Measurements from ENCODE around the gene LASP1. TPM values are rescaled to one million over a fixed set of nuclear protein-coding genes. Genes with fewer than 3 reads are reported as not detected.
"Not testable (repeated sequence)": the region's sequence is repeated elsewhere in the genome, so short reads cannot be mapped to it uniquely, and the experiment has no call there.

LASP1 gene
- total and polyA plus RNA-seq, 2 donors (not counting 3 experiments of a cell fraction or from before 2014, with no cell fraction given) = 214 to 242 TPM

DNA sequence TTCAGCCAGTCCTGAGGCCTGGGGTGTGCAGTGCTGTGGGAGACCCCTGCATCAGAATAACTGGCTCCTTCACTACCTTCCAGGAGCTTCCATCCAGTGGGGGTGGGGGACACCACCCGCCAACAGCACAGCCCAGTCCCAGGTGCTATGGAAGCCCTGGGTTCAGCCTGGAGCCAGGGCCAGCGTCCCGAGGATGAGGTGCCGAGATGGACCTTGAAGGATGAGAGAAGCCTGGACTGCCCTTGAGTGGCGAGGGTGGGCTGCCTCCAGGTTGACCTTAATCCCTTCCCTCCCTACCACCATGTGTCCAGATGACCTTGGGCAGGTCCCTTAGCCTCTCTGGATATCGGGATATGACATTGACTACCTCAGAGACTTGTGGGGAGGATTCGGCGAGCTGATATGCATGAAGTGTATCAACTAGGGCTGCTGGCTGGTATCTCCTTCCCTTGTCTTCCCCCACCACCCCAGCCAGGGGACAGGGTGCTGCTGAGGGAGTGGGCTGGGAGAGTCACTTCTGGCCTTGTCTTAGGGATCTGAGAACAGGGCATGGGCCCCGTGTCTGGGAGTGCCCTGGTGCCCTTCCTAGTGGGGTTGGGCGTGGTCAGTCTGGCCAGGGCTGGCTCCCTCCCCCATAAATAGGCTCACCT lies 41.3 kb downstream of the LASP1 start:
- Histone ChIP-seq H3K4me2 (ENCODE audit: insufficient read depth, low read length) (no peak overlapping the region), H3K4me3 (replicated peaks in 1 of 3; ENCODE audit: insufficient read depth in 1 of 3, low read depth in 1 of 3, low read length in 3 of 3) (no peak overlapping the region), H3K27me3 (ENCODE audit: control insufficient read depth in 2 of 2, insufficient read depth in 2 of 2, low read length in 2 of 2) (no peaks in the 10 kb centered on the region), H3K79me2 (ENCODE audit: control insufficient read depth, insufficient read depth, low read length) (peaks cover 30% of the 10 kb centered on the region), H3K27ac (ENCODE audit: insufficient read depth, low read depth, low read length) (no peak overlapping the region), H3K36me3 (ENCODE audit: control insufficient read depth in 2 of 2, extremely low read depth in 1 of 2, insufficient read depth in 2 of 2, low read length in 2 of 2) (peaks cover 6 to 40% of the 10 kb centered on the region in 2 experiments), H3K9ac (replicated peaks; ENCODE audit: extremely low read depth, insufficient read depth, low read length) (no peak overlapping the region), H2AFZ (ENCODE audit: low read depth, low read length) (no peak overlapping the region), H4K20me1 (replicated peaks; ENCODE audit: control insufficient read depth, extremely low read depth, insufficient read depth, low read length) (no peaks in the 10 kb centered on the region), H3K4me1 (ENCODE audit: control insufficient read depth, extremely low read depth, insufficient read depth, low read length) (peaks cover 28% of the 10 kb centered on the region), H3K9me1 (replicated peaks; ENCODE audit: control insufficient read depth, extremely low read depth, insufficient read depth, low read length) (no peaks in the 10 kb centered on the region), H3K9me3 (replicated peaks; ENCODE audit: control insufficient read depth, insufficient read depth, low read length) (no peaks in the 10 kb centered on the region)
- no TSS peak for BruUV-seq (replicated peaks)
- intact Hi-C loops (cut with micrococcal nuclease) (no loop called here), dilution Hi-C loops (cut with MboI; ENCODE audit: extremely low pct_ligation_motif_present, low sequenced_read_pairs) (no loop called here)
- CTCF ChIA-PET = no interaction called here
- POLR2A ChIA-PET = no interaction called here
- DNase-seq (ENCODE audit: low read depth, low spot score) = no peak
- no peak for TF ChIP-seq CTCF (IDR thresholded peaks at IDR 0.05; ENCODE audit: extremely low read depth in 1 of 2, insufficient read depth in 1 of 2, low read depth in 1 of 2, low read length in 2 of 2)
- no peak for TF ChIP-seq GATA2 (IDR thresholded peaks at IDR 0.05; ENCODE audit: insufficient read depth, insufficient read length, low read depth, low read length)
- no peak for TF ChIP-seq POLR2AphosphoS5 (IDR thresholded peaks at IDR 0.05; ENCODE audit: insufficient read depth, low read depth, low read length)
- no peak for TF ChIP-seq MYC (IDR thresholded peaks at IDR 0.05; ENCODE audit: low read depth, low read length)
- no peak for TF ChIP-seq FOS (IDR thresholded peaks at IDR 0.05; ENCODE audit: borderline replicate concordance, insufficient read depth, low read length)
- TF ChIP-seq JUN (IDR thresholded peaks at IDR 0.05; ENCODE audit: borderline replicate concordance, insufficient read depth, insufficient read length, low read depth) = no peak
- no peak for TF ChIP-seq MAX (IDR thresholded peaks at IDR 0.05; ENCODE audit: insufficient read depth, insufficient read length)
- no peak for TF ChIP-seq EZH2 (IDR thresholded peaks at IDR 0.05; ENCODE audit: borderline replicate concordance, low read depth, low read length, severe bottlenecking)
- no peak for TF ChIP-seq POLR2A (IDR thresholded peaks at IDR 0.05; ENCODE audit: low read depth, low read length)
- FAIRE-seq = no peak

GRCh38 chr17:38911731-38912081 lies 41.8 kb downstream of the LASP1 start:
- CTCF ChIA-PET; POLR2A ChIA-PET; H3K4me3 ChIP-seq (replicated peaks in 1 of 3; ENCODE audit: insufficient read depth in 1 of 3, low read depth in 1 of 3, low read length in 3 of 3); H2AFZ ChIP-seq (ENCODE audit: low read depth, low read length); H3K27me3 ChIP-seq (ENCODE audit: control insufficient read depth in 2 of 2, insufficient read depth in 2 of 2, low read length in 2 of 2); H3K4me2 ChIP-seq (ENCODE audit: insufficient read depth, low read length); H4K20me1 ChIP-seq (replicated peaks; ENCODE audit: control insufficient read depth, extremely low read depth, insufficient read depth, low read length); H3K27ac ChIP-seq (ENCODE audit: insufficient read depth, low read depth, low read length); BruUV-seq (replicated peaks); H3K9ac ChIP-seq (replicated peaks; ENCODE audit: extremely low read depth, insufficient read depth, low read length); dilution Hi-C loops (cut with MboI; ENCODE audit: extremely low pct_ligation_motif_present, low sequenced_read_pairs); DNase-seq (ENCODE audit: low read depth, low spot score); H3K9me3 ChIP-seq (replicated peaks; ENCODE audit: control insufficient read depth, insufficient read depth, low read length); FAIRE-seq; H3K9me1 ChIP-seq (replicated peaks; ENCODE audit: control insufficient read depth, extremely low read depth, insufficient read depth, low read length); intact Hi-C loops (cut with micrococcal nuclease): not testable (repeated sequence)
- Histone ChIP-seq H3K4me1 (ENCODE audit: control insufficient read depth, extremely low read depth, insufficient read depth, low read length) (peaks cover 24% of the 10 kb centered on the region), H3K36me3 (ENCODE audit: control insufficient read depth in 2 of 2, extremely low read depth in 1 of 2, insufficient read depth in 2 of 2, low read length in 2 of 2) (peaks cover 6 to 41% of the 10 kb centered on the region in 2 experiments), H3K79me2 (ENCODE audit: control insufficient read depth, insufficient read depth, low read length) (peaks cover 27% of the 10 kb centered on the region)
